H1 (cell line): ENCODE measurements around the gene PPP2R2B. TPM values are rescaled to one million over a fixed set of nuclear protein-coding genes. Genes with fewer than 3 reads are reported as not detected.

ENCODE experiments used
- CTCF ChIA-PET: fragments of 300-600 bp; sonication (Branson Sonifier 250); formaldehyde crosslinking; loops from one replicate; lab custom pipeline; 2021; ENCODE audit not compliant: partially characterized antibody; lab: Charles Lee
- POLR2A ChIA-PET: fragments of 300-600 bp; sonication (Branson Sonifier 250); formaldehyde crosslinking; loops from one replicate; lab custom pipeline; 2021; ENCODE audit warnings: inconsistent platforms; ENCODE audit not compliant: partially characterized antibody; lab: Charles Lee
- DNase-seq, 2 experiments: peaks; one replicate each; pipeline versions ENCODE4 v3.0.0 to v3.0.0-alpha.2; 2010 to 2022; ENCODE audit warnings: low spot score in 2 of 2, low read depth in 1 of 2, mixed read lengths in 1 of 2
- FAIRE-seq: peaks from 2 replicates; lab custom pipeline; 2011; peaks lifted over from hg19 to GRCh38; lab: Jason Lieb, UNC
- H2AFZ ChIP-seq: 2 replicates; pipeline ENCODE4 v1.8.1; 2012; ENCODE audit warnings: low read length, inconsistent platforms
- H2AK5ac ChIP-seq: 2 replicates; pipeline ENCODE4 v1.6.1; 2013; ENCODE audit warnings: low read depth, low read length
- H2BK120ac ChIP-seq: replicated peaks from 2 replicates; pipeline ENCODE3; 2013; ENCODE audit warnings: low read depth, low read length, inconsistent platforms
- H2BK12ac ChIP-seq: 2 replicates; pipeline ENCODE4 v1.6.1; 2013; ENCODE audit warnings: low read depth, low read length
- H2BK15ac ChIP-seq: 2 replicates; pipeline ENCODE4 v1.6.1; 2013; ENCODE audit warnings: low read length
- H2BK20ac ChIP-seq: 2 replicates; pipeline ENCODE4 v1.6.1; 2013; ENCODE audit warnings: low read length
- H2BK5ac ChIP-seq: 2 replicates; pipeline ENCODE4 v1.6.1; 2013; ENCODE audit warnings: low read depth, low read length
- H3K14ac ChIP-seq: 2 replicates; pipeline ENCODE4 v1.6.1; 2013; ENCODE audit warnings: inconsistent platforms; ENCODE audit not compliant: insufficient read length
- H3K18ac ChIP-seq: 2 replicates; pipeline ENCODE4 v1.6.1; 2013; ENCODE audit warnings: low read length; ENCODE audit errors: extremely low read depth
- H3K23ac ChIP-seq: 2 replicates; pipeline ENCODE4 v1.6.1; 2013; ENCODE audit warnings: inconsistent platforms; ENCODE audit not compliant: insufficient read length
- H3K23me2 ChIP-seq: 2 replicates; pipeline ENCODE4 v1.6.1; 2013; ENCODE audit warnings: low read depth, low read length
- H3K27ac ChIP-seq: 2 replicates; pipeline ENCODE4 v1.6.1; 2011; ENCODE audit warnings: low read depth, low read length, inconsistent platforms
- H3K27me3 ChIP-seq, 4 experiments: replicated peaks in 1 of 4; 1 replicate in 1 of 4; 2 replicates in 3 of 4; pipeline versions ENCODE4 v1.6.1 to v1.8.1; 2011 to 2013; ENCODE audit warnings: low read length in 3 of 4, mild to moderate bottlenecking in 3 of 4, inconsistent platforms in 2 of 4, mixed read lengths in 2 of 4, moderate library complexity in 1 of 4; ENCODE audit not compliant: control insufficient read depth in 3 of 4, insufficient read depth in 3 of 4; ENCODE audit errors: extremely low read depth in 1 of 4
- H3K36me3 ChIP-seq, 4 experiments: 2 replicates each; pipeline versions ENCODE4 v1.6.1 to v1.8.1; 2011 to 2013; ENCODE audit warnings: mild to moderate bottlenecking in 4 of 4, low read length in 3 of 4, moderate library complexity in 2 of 4, control low read depth in 1 of 4, inconsistent platforms in 1 of 4; ENCODE audit not compliant: insufficient read depth in 4 of 4, control insufficient read depth in 2 of 4
- H3K4ac ChIP-seq: replicated peaks from 2 replicates; pipeline ENCODE3; 2013; ENCODE audit warnings: low read length, low read depth, mixed read lengths, inconsistent platforms; ENCODE audit not compliant: insufficient read length
- H3K4me1 ChIP-seq, 4 experiments: replicated peaks in 1 of 4; 1 replicate in 1 of 4; 2 replicates in 3 of 4; pipeline versions ENCODE4 v1.6.1 to v1.8.1; 2011 to 2013; ENCODE audit warnings: low read length in 3 of 4, inconsistent platforms in 2 of 4, mixed read lengths in 1 of 4; ENCODE audit not compliant: insufficient read depth in 4 of 4, control insufficient read depth in 3 of 4
- H3K4me2 ChIP-seq, 2 experiments: 2 replicates each; pipeline versions ENCODE4 v1.6.1 to v1.8.1; 2011 to 2013; ENCODE audit warnings: low read depth in 2 of 2, low read length in 2 of 2, control low read depth in 1 of 2, inconsistent platforms in 1 of 2, mild to moderate bottlenecking in 1 of 2; ENCODE audit not compliant: insufficient read depth in 1 of 2
- H3K4me3 ChIP-seq, 4 experiments: fragments of 200-600, 300-600 bp in 1 of 4; sonication (generic), shearing (Covaris generic), sonication (Bioruptor Twin) in 1 of 4; 2 replicates each; pipeline versions ENCODE4 v1.5.1 to v1.8.1; 2011 to 2016; ENCODE audit warnings: low read length in 4 of 4, low read depth in 3 of 4, control low read depth in 2 of 4, inconsistent platforms in 2 of 4, mild to moderate bottlenecking in 2 of 4, mixed read lengths in 1 of 4, moderate library complexity in 1 of 4; ENCODE audit not compliant: insufficient read depth in 2 of 4; ENCODE audit errors: extremely low read depth in 1 of 4
- H3K56ac ChIP-seq: replicated peaks from 2 replicates; pipeline ENCODE3; 2013; ENCODE audit warnings: low read depth, mild to moderate bottlenecking, mixed read lengths, low read length, inconsistent platforms; ENCODE audit not compliant: insufficient read length
- H3K79me1 ChIP-seq: 2 replicates; pipeline ENCODE4 v1.6.1; 2013; ENCODE audit warnings: low read depth, low read length, control low read depth
- H3K79me2 ChIP-seq, 2 experiments: 2 replicates each; pipeline versions ENCODE4 v1.6.1 to v1.8.1; 2012 to 2013; ENCODE audit warnings: low read length in 2 of 2, mild to moderate bottlenecking in 2 of 2, inconsistent platforms in 1 of 2; ENCODE audit not compliant: insufficient read depth in 2 of 2, control insufficient read depth in 1 of 2
- H3K9ac ChIP-seq, 4 experiments: replicated peaks in 1 of 4; 1 replicate in 1 of 4; 2 replicates in 3 of 4; pipeline versions ENCODE4 v1.6.1 to v1.8.1; 2011 to 2013; ENCODE audit warnings: low read depth in 3 of 4, low read length in 3 of 4, control low read depth in 2 of 4, mild to moderate bottlenecking in 2 of 4, moderate library complexity in 2 of 4, inconsistent platforms in 1 of 4; ENCODE audit errors: extremely low read depth in 1 of 4
- H3K9me3 ChIP-seq, 2 experiments: 2 replicates each; pipeline versions ENCODE4 v1.6.1 to v1.8.1; 2012 to 2013; ENCODE audit warnings: mild to moderate bottlenecking in 2 of 2, moderate library complexity in 2 of 2, control low read depth in 1 of 2, inconsistent platforms in 1 of 2, low read depth in 1 of 2, low read length in 1 of 2, mixed read lengths in 1 of 2; ENCODE audit not compliant: insufficient read depth in 2 of 2
- H4K20me1 ChIP-seq, 2 experiments: replicated peaks in 1 of 2; 2 replicates each; pipeline versions ENCODE3 to v1.8.1; 2011 to 2013; ENCODE audit warnings: inconsistent platforms in 2 of 2, low read length in 2 of 2, mild to moderate bottlenecking in 1 of 2; ENCODE audit not compliant: insufficient read depth in 2 of 2, control insufficient read depth in 1 of 2
- H4K5ac ChIP-seq: 2 replicates; pipeline ENCODE4 v1.6.1; 2013; ENCODE audit warnings: low read length, low read depth, mixed read lengths, inconsistent platforms; ENCODE audit not compliant: insufficient read length
- H4K8ac ChIP-seq: 2 replicates; pipeline ENCODE4 v1.8.0; 2013; ENCODE audit warnings: mild to moderate bottlenecking, moderate library complexity, low read length, inconsistent platforms; ENCODE audit not compliant: insufficient read depth; ENCODE audit errors: extremely low read depth
- H4K91ac ChIP-seq: replicated peaks from 2 replicates; pipeline ENCODE3; 2013; ENCODE audit warnings: low read length, mixed read lengths, inconsistent platforms; ENCODE audit not compliant: insufficient read length
- BACH1 ChIP-seq: IDR thresholded peaks from 2 replicates; pipeline ENCODE4 v1.6.1; 2012; ENCODE audit warnings: low read length, improper control_type of control experiment
- CREB1 ChIP-seq: IDR thresholded peaks from 2 replicates; pipeline ENCODE4 v1.6.1; 2012; ENCODE audit warnings: inconsistent platforms
- CTBP2 ChIP-seq: IDR thresholded peaks from 2 replicates; pipeline ENCODE4 v1.7.0; 2011; ENCODE audit warnings: borderline replicate concordance, mild to moderate bottlenecking, moderate library complexity, mixed read lengths, low read length; ENCODE audit not compliant: insufficient read depth, insufficient read length
- JUN ChIP-seq: IDR thresholded peaks from 2 replicates; pipeline ENCODE4 v1.6.1; 2011; ENCODE audit warnings: low read depth, mild to moderate bottlenecking, improper control_type of control experiment, low read length
- POLR2AphosphoS5 ChIP-seq: IDR thresholded peaks from 2 replicates; pipeline ENCODE4 v1.6.1; 2011; ENCODE audit warnings: low read depth, low read length
- RXRA ChIP-seq: IDR thresholded peaks from 2 replicates; pipeline ENCODE4 v1.6.1; 2011; ENCODE audit warnings: low read depth, mild to moderate bottlenecking, low read length, moderate library complexity; ENCODE audit not compliant: insufficient read depth
- WGBS, 2 experiments: shearing (Covaris generic) in 1 of 2; methylation state at CpG; one replicate each; pipeline versions ENCODE4 v1.1.6 to v1.1.7; 2013 to 2015; ENCODE audit warnings: low lambda C conversion rate in 2 of 2, mixed read lengths in 2 of 2, inconsistent platforms in 1 of 2, low coverage in 1 of 2, missing lambda C conversion rate in 1 of 2; ENCODE audit not compliant: insufficient replicate concordance in 2 of 2, insufficient coverage in 1 of 2, insufficient read length in 1 of 2; ENCODE audit errors: extremely low coverage in 1 of 2, missing lambda C conversion rate in 1 of 2; 5-methylcytosine and 5-hydroxymethylcytosine counted together
- polyA plus RNA-seq, 7 experiments: library from polyadenylated mRNA; depleted of rRNA in 3 of 7; stranded (reverse) in 5 of 7; unstranded in 2 of 7; fragments of >200 nt in 5 of 7; fragments of 200-250 nt in 2 of 7; gene quantifications; 1 replicate in 5 of 7; 2 replicates in 1 of 7; 4 replicates in 1 of 7; pipeline versions ENCODE4 v1.2.1 to v1.2.3, GENCODE V29; 2011 to 2013; ENCODE audit warnings: missing spikeins in 2 of 7, mixed read lengths in 2 of 7
- total RNA-seq: library from RNA; stranded (reverse); fragmentation: NEBNext Ultra II Directional; extraction: Animal tissue kit (Norgen Biotek cat#: 25700); gene quantifications from 2 replicates; pipeline ENCODE4 v1.2.1, GENCODE V29; 2021

PPP2R2B gene
- total and polyA plus RNA-seq, 2 of the 8 experiments (the other 6 are each of a cell fraction or from before 2014, with no cell fraction given) = 21.1 to 37.1 TPM

DNA sequence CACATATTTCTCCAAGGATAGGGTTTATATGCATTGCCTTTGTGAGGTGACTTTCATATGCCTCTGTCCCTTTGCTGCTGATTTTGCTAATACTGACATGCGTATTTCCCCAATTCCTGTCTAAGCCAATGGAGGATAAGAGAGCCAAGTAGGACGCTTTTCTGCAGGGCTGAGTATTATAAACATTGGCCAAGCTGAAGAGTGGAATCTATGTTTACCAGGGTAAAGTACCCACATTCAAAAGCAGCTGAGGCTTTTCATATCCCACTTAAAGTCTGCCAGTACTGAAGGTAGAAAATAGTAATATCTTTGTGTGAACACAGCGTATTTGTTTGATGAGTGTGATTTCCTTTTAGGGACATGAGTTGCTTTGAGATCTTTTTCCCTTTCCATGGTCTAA lies 233.7 kb downstream of the PPP2R2B start:
- H3K18ac ChIP-seq = no peak overlapping the region
- POLR2A ChIA-PET = no interaction called here
- H3K23me2 ChIP-seq = no peaks in the 10 kb centered on the region

More for the DNA sequence above, 233.7 kb downstream of the PPP2R2B start:
- Histone ChIP-seq H3K9me3 (no peaks in the 10 kb centered on the region), H2AK5ac (no peak overlapping the region), H2BK12ac (no peak overlapping the region), H2BK20ac (no peak overlapping the region), H3K9ac (no peak overlapping the region), H3K27ac (no peak overlapping the region), H4K5ac (no peak overlapping the region), H2AFZ (no peak overlapping the region), H4K20me1 (no peaks in the 10 kb centered on the region), H2BK15ac (no peak overlapping the region), H4K91ac (no peak overlapping the region), H3K4ac (no peak overlapping the region), H3K14ac (no peak overlapping the region), H4K8ac (no peak overlapping the region), H2BK5ac (no peak overlapping the region), H3K36me3 (no peaks in the 10 kb centered on the region; a peak in 2 of 8 replicates), H3K4me2 (no peak overlapping the region), H3K79me1 (no peaks in the 10 kb centered on the region), H3K4me1 (peaks cover 0 to 4% (median 1%) of the 10 kb centered on the region in 4 experiments; a peak in 3 of 7 replicates), H3K27me3 (no peaks in the 10 kb centered on the region), H3K79me2 (no peaks in the 10 kb centered on the region), H3K4me3 (no peak overlapping the region), H2BK120ac (no peak overlapping the region), H3K56ac (no peak overlapping the region), H3K23ac (no peak overlapping the region)
- no peak for DNase-seq
- CTCF ChIA-PET = interaction anchor here (0.7 to 2.6 kb wide), 7 partner anchors 12 to 321 kb away, joined by 3 to 9 read pairs (median 4); no protein-coding TSS in a partner anchor
- TF ChIP-seq BACH1 (no peak), CREB1 (no peak), CTBP2 (no peak), RXRA (no peak), JUN (no peak), POLR2AphosphoS5 (no peak)
- WGBS, 2 experiments = 93% methylated on average over 3 of the region's 3 CpGs; no CpG with 5 or more reads in 1 of the 2 experiments
- no peak for FAIRE-seq
